ENCODE data around the gene WDTC1.
"Not testable (repeated sequence)": the region's sequence is repeated elsewhere in the genome, so short reads cannot be mapped to it uniquely, and the experiment has no call there.

The WDTC1 gene

DNA sequence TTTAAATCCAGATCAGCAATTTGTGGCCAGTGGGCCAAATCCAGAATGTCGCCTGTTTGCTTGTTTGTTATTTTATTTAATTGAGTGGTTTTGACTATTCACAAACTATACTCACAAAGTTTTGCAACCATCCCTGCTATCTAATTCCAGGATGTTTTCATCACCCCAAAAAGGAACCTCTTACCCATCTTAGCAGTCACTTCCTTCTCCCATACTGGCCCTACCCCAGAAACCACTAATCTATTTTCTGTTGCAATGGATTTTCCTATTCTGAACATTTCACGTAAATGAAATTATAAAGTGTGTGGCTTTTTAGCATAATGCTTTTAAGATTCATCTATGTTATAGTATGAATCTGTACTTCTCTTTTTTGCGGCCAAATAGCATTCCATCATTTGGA, 41.3 kb downstream of the WDTC1 start:
- no peaks in the 10 kb centered on the region for H3K27me3 ChIP-seq (ENCODE audit: insufficient read depth, poor library complexity, severe bottlenecking)
- H3K4me3 ChIP-seq (replicated peaks; ENCODE audit: insufficient read depth, low read length) = no peak overlapping the region
- peak; percentile 49 to 51 for DNase-seq (ENCODE audit: low read depth in 1 of 2, low spot score in 1 of 2)
- no peak overlapping the region for H3K27ac ChIP-seq (replicated peaks)
- TF ChIP-seq CTCF (IDR thresholded peaks at IDR 0.05; ENCODE audit: insufficient read depth, low read length) = no peak
- TF ChIP-seq SPI1 (IDR thresholded peaks at IDR 0.05; ENCODE audit: borderline replicate concordance, low read depth) = peak; percentile 75

GRCh38 chr1:27284425-27285273, 50.2 kb downstream of the WDTC1 start:
- peak; percentile 44 to 88 for DNase-seq (ENCODE audit: low read depth in 1 of 2, low spot score in 1 of 2)
- TF ChIP-seq CTCF (IDR thresholded peaks at IDR 0.05; ENCODE audit: insufficient read depth, low read length) (peak; percentile 72), GABPA (IDR thresholded peaks at IDR 0.05; ENCODE audit: low read depth) (no peak)

GRCh38 chr1:27285274-27285660, 50.8 kb downstream of the WDTC1 start:
- TF ChIP-seq CTCF (IDR thresholded peaks at IDR 0.05; ENCODE audit: insufficient read depth, low read length) = no peak
- no peak for TF ChIP-seq SPI1 (IDR thresholded peaks at IDR 0.05; ENCODE audit: borderline replicate concordance, low read depth)
- no peak for TF ChIP-seq GABPA (IDR thresholded peaks at IDR 0.05; ENCODE audit: low read depth)
- no peak for TF ChIP-seq REST (IDR thresholded peaks at IDR 0.05; ENCODE audit: insufficient replicate concordance, low read depth)
- TF ChIP-seq POLR2AphosphoS5 (IDR thresholded peaks at IDR 0.05; ENCODE audit: low read depth) = no peak
- no peak for DNase-seq (ENCODE audit: low read depth in 1 of 2, low spot score in 1 of 2)
- no peaks in the 10 kb centered on the region for H3K27me3 ChIP-seq (ENCODE audit: insufficient read depth, poor library complexity, severe bottlenecking)
- H3K27ac ChIP-seq (replicated peaks) = no peak overlapping the region
- no peak overlapping the region for H3K4me3 ChIP-seq (replicated peaks; ENCODE audit: insufficient read depth, low read length)

More at GRCh38 chr1:27284425-27285273, 50.2 kb downstream of the WDTC1 start:
- Histone ChIP-seq H3K27ac (replicated peaks) (no peak overlapping the region), H3K4me3 (replicated peaks; ENCODE audit: insufficient read depth, low read length) (no peak overlapping the region), H3K27me3 (ENCODE audit: insufficient read depth, poor library complexity, severe bottlenecking) (no peaks in the 10 kb centered on the region)

DNA sequence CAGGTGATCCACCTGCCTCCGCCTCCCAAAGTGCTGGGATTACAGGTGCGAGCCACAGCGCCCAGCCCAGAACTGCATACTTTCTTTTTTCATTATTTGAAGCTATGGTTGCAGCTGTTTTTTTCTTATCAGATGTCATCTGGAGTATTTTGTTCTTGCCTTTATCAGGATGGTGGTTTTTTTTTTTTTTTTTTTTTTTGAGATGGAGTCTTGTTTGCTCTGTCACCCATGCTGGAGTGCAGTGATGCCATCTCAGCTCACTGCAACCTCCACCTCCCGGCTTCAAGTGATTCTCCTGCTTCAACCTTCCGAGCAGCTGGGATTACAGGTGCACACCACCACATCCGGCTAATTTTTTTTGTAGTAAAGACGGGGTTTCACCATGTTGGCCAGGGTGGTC, 51.4 kb downstream of the WDTC1 start:
- not testable (repeated sequence) for H3K27me3 ChIP-seq (ENCODE audit: insufficient read depth, poor library complexity, severe bottlenecking); DNase-seq (ENCODE audit: low read depth in 1 of 2, low spot score in 1 of 2); H3K4me3 ChIP-seq (replicated peaks; ENCODE audit: insufficient read depth, low read length); H3K27ac ChIP-seq (replicated peaks)

DNA sequence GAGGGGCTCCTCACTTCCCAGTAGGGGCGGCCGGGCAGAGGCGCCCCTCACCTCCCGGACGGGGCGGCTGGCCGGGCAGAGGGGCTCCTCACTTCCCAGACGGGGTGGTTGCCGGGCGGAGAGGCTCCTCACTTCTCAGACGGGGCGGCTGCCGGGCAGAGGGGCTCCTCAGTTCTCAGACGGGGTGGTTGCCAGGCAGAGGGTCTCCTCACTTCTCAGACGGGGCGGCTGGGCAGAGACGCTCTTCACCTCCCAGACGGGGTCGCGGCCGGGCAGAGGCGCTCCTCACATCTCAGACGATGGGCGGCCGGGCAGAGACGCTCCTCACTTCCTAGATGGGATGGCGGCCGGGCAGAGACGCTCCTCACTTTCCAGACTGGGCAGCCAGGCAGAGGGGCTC, 54.7 kb downstream of the WDTC1 start:
- not testable (repeated sequence) for DNase-seq (ENCODE audit: low read depth in 1 of 2, low spot score in 1 of 2); H3K4me3 ChIP-seq (replicated peaks; ENCODE audit: insufficient read depth, low read length); H3K27me3 ChIP-seq (ENCODE audit: insufficient read depth, poor library complexity, severe bottlenecking)

More for the DNA sequence above, 54.7 kb downstream of the WDTC1 start:
- H3K27ac ChIP-seq (replicated peaks) = not testable (repeated sequence)

Data from HL-60 (cell line).